ES-I3 (cell line): ENCODE measurements around the gene DGKZ.

Source experiments
- H3K36me3 ChIP-seq: 2 replicates; pipeline ENCODE4 v1.6.1; 2013; ENCODE audit warnings: mild to moderate bottlenecking, low read length, control low read depth, moderate library complexity; ENCODE audit not compliant: insufficient read depth
- H3K4me1 ChIP-seq: 2 replicates; pipeline ENCODE4 v1.6.1; 2013; ENCODE audit warnings: mild to moderate bottlenecking, control low read depth, low read length; ENCODE audit not compliant: insufficient read depth
- H3K9ac ChIP-seq: 2 replicates; pipeline ENCODE4 v1.6.1; 2013; ENCODE audit warnings: low read depth, mild to moderate bottlenecking, low read length, moderate library complexity
- H3K9me3 ChIP-seq: 2 replicates; pipeline ENCODE4 v1.6.1; 2013; ENCODE audit warnings: mild to moderate bottlenecking, low read length, moderate library complexity; ENCODE audit not compliant: control insufficient read depth, insufficient read depth

DGKZ gene

DNA sequence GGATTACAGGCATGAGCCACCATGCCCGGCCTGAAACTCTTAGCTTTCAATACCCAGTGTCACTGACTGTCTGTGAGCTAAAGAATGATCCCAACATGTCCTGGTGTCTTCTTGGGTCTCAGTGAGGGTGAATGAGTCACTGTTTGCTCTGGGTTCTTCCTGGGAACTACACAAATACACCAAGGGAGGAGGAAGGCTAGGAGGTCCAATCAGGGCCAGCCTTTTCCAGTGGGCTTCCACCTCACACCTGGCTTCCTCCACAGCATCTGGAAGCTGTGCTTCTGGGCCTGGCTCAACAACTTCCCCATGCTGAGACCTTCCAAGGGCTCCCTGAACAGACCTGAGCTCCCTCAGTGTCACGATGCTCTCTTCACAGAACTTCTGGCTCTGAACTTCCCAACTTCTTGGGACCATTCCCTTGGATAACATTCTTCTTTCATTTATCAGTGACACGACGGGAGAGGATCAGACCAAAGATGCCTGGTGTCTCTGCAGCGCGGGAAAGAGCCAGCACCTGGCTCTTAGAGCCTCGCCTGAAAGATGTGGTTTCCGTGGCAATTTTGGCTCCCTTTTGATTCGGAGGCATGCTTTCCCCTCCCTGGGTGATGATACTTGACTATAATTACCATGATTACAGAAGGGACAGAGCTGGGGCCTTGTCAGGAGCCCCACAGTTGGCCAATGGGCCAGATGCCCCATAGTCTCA is 66.7 kb downstream of the DGKZ start:
- H3K36me3 ChIP-seq: no peaks in the 10 kb centered on the region; the same call in 1 of the 2 replicates

DNA sequence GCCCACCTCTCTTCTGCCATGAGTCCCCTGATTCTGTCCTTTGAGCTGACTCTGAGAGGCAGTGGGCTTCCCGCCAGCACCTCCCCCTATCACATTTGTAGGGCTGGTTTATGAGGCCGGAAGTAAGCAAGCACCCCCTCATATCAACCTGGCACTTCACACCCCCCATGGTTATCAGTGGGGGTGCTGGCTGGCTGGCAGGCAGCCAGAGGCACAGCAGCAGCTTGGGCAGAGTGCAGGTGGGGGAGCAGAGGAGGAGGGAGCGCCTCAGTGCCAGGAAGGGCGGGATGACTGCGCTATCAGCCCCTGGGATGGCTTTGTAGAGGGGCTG is 67.2 kb downstream of the DGKZ start:
- no peaks in the 10 kb centered on the region; the same call in 1 of the 2 replicates for H3K36me3 ChIP-seq
- H3K4me1 ChIP-seq: no peaks in the 10 kb centered on the region
- H3K9me3 ChIP-seq: no peaks in the 10 kb centered on the region
- H3K9ac ChIP-seq: no peak overlapping the region

More for the DNA sequence above, 66.7 kb downstream of the DGKZ start:
- no peaks in the 10 kb centered on the region for H3K9me3 ChIP-seq
- H3K9ac ChIP-seq: no peak overlapping the region
- H3K4me1 ChIP-seq: no peaks in the 10 kb centered on the region

- no peaks in the 10 kb centered on the region; the same call in 1 of the 2 replicates for H3K36me3 ChIP-seq
- H3K9me3 ChIP-seq: no peaks in the 10 kb centered on the region
- H3K4me1 ChIP-seq: no peaks in the 10 kb centered on the region
Observed at GRCh38 chr11:46414879-46415278, 67.6 kb downstream of the DGKZ start.

DNA sequence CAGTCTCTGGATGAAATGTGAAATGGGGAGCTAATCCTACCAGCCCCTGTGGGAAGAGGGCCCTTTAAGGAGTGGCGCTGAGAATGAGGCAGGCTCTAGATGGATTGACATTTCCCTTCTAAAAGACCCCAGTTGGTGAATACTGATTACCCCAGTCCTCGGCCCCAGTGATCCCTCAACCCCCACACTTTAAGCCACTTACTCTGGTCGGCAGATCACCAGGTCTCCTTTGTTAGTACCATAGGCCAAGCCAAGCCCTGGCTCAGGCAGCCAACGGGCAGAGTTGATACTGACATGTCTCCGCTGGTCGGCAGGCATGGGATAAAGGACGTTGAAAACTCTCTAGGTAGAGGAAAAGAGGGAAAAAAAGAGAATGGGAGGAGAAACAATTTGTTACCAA is 70.4 kb downstream of the DGKZ start:
- no peaks in the 10 kb centered on the region for H3K4me1 ChIP-seq
- H3K9me3 ChIP-seq: no peaks in the 10 kb centered on the region
- H3K36me3 ChIP-seq: no peaks in the 10 kb centered on the region; the same call in 1 of the 2 replicates
- no peak overlapping the region for H3K9ac ChIP-seq

More at GRCh38 chr11:46414879-46415278, 67.6 kb downstream of the DGKZ start:
- no peak overlapping the region for H3K9ac ChIP-seq

- H3K36me3 ChIP-seq: no peaks in the 10 kb centered on the region; the same call in 1 of the 2 replicates
- no peak overlapping the region for H3K9ac ChIP-seq
- no peaks in the 10 kb centered on the region for H3K4me1 ChIP-seq
- H3K9me3 ChIP-seq: no peaks in the 10 kb centered on the region
Observed at GRCh38 chr11:46418751-46419150, 71.5 kb downstream of the DGKZ start.

DNA sequence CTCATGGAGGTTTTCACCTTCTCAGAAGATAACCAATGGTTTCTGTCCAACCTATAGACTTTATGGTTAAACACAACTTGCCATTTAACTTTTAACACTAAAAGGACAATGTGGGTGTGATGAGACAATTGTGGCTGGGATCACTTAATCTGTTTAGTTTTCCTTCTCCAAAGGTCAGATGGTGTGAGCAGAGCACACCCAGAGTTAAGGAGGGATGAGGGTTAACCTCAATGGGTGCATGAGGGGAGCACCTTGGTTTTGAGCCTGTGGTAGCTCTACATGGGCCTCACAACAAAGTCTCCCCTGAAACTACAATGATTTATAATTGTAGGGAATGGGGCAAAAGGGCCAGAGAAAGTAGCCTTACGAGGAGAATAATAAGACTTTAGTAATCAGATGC is 73.2 kb downstream of the DGKZ start:
- H3K9me3 ChIP-seq: no peaks in the 10 kb centered on the region
- no peak overlapping the region for H3K9ac ChIP-seq
- no peaks in the 10 kb centered on the region for H3K4me1 ChIP-seq
- H3K36me3 ChIP-seq: no peaks in the 10 kb centered on the region; the same call in 1 of the 2 replicates

DNA sequence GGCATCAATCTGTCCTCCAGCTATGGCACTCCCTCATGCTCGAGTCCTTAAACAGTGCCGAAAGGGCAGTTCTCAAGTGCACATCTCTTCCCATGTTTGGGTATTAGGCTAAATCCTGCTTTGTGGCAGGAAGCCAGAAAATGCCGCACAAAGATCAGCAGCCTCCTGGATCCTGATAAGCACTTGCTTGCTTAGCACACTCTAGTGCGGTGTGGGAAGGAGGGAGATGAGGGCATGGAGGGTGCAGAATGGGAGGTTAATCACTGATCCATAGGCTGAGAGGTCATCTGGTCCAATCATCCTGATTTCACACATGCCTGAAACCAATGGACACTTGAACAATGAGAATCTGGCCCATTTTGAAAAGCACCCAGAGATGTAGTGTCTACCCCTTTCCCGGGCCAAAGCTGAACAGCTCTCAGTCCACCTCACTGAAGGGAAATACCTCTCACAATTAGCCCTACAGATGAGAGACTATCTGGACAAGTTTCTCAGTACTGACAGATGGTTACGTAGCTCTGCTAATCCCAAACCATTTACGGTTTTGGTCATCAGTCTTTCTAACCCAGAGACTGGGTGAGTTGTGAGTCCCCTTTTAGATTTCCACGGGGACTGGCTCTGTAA is 74.1 kb downstream of the DGKZ start:
- Histone ChIP-seq H3K36me3 (no peaks in the 10 kb centered on the region), H3K9ac (no peak overlapping the region)

GRCh38 chr11:46422588-46422987 is 75.3 kb downstream of the DGKZ start:
- Histone ChIP-seq H3K4me1 (peaks cover 10% of the 10 kb centered on the region; the same call in 1 of the 2 replicates), H3K9ac (no peak overlapping the region), H3K36me3 (no peaks in the 10 kb centered on the region), H3K9me3 (no peaks in the 10 kb centered on the region)

More for the DNA sequence above, 74.1 kb downstream of the DGKZ start:
- H3K4me1 ChIP-seq: no peaks in the 10 kb centered on the region
- H3K9me3 ChIP-seq: no peaks in the 10 kb centered on the region

DNA sequence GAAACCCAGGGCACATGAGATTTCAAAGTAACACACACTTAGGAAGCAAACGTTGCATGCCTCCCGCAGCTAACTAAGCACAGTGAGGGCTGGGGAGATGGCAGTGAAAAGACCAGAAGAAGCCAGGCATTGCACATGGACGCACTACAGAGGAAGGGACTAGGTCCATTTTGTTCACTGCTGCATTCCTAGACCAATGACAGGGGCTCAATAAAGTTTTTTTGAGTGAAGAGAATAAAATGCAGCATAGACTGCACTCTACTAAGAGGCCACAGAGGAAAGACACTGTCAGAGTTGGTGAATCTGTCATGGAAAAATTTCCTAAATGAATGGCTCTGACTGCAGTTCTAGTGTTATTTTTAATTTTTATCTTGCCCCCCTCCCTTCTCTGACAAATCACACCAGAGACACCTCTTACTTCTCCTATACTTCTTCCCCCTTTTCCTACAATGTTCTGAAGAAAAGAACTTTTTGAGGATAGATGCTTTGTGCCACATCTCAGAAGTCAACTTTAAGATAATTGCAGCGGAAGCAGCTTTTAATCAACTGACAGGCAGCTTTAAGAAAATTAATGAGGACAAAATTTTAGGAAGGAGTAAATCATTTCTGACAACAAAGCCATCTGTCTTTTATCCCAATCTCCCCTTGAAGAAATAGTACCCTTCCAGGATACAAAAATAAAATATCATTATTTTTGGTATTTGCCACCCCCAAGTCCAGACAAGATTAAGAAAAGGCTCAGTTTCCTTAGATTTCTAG is 79.1 kb downstream of the DGKZ start:
- Histone ChIP-seq H3K9ac (no peak overlapping the region), H3K36me3 (no peaks in the 10 kb centered on the region), H3K4me1 (peaks cover 16% of the 10 kb centered on the region), H3K9me3 (no peaks in the 10 kb centered on the region)

DNA sequence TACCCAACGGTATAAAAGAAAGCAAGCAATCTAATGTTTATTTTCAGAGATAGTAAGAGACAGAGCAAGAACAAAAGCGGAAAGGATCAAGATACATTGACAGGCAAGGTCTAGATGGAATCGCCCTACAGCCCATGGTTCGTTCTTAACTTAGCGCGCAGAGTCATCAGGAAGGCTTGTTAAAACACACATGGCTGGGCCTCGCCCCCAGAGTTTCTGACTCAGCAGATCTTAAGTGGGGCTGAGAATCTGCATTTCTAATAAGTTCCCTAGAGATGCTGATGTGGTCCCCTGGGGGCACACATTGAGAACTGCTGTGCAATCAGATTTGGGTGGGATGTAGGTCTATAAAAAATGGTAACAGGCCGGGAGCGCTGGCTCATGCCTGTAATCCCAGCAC is 80.1 kb downstream of the DGKZ start:
- Histone ChIP-seq H3K4me1 (peaks cover 16% of the 10 kb centered on the region), H3K9me3 (no peaks in the 10 kb centered on the region), H3K36me3 (no peaks in the 10 kb centered on the region), H3K9ac (no peak overlapping the region)

GRCh38 chr11:46429717-46430116 is 82.5 kb downstream of the DGKZ start:
- Histone ChIP-seq H3K9me3 (no peaks in the 10 kb centered on the region), H3K4me1 (peaks cover 16% of the 10 kb centered on the region), H3K9ac (no peak overlapping the region), H3K36me3 (no peaks in the 10 kb centered on the region)
